ENCODE measurements around the gene MBOAT7. TPM values are rescaled to one million over a fixed set of nuclear protein-coding genes. Genes with fewer than 3 reads are reported as not detected.
A peak's percentile ranks its signal among the peaks of the same experiment; 100 is the strongest.
"Not testable (repeated sequence)": the region's sequence is repeated elsewhere in the genome, so short reads cannot be mapped to it uniquely, and the experiment has no call there.

MBOAT7 gene
- polyA plus RNA-seq, 2 of the 4 experiments (the other 2 are of a cell fraction) = 42.1 to 142 TPM

- ATAC-seq (no peak), FAIRE-seq (no peak), DNase-seq (ENCODE audit: low read depth in 1 of 2, low spot score in 1 of 2) (no peak)
- Histone ChIP-seq H3K4me3 (no peak overlapping the region), H3K9me3 (no peaks in the 10 kb centered on the region), H3K4me2 (no peak overlapping the region), H3K27ac (no peak overlapping the region), H3K4me1 (peaks cover 8% of the 10 kb centered on the region; the same call in 2 of the 3 replicates)
- ChIA-PET CTCF (interaction anchor here (0.6 to 12.1 kb wide), 4 partner anchors 11 to 259 kb away, joined by 3 to 295 read pairs (median 5); partner anchors contain the start of genes MBOAT7 and TSEN34), POLR2A (interaction anchor here (1.2 to 1.9 kb wide), 2 partner anchors 14 to 16 kb away, joined by 3 to 5 read pairs; partner anchors contain the start of gene MBOAT7)
- no peak for TF ChIP-seq BHLHE40 (IDR thresholded peaks at IDR 0.05; ENCODE audit: low read depth, low read length)
- no peak for TF ChIP-seq HES2 (IDR thresholded peaks at IDR 0.05)
- TF ChIP-seq HOXB5 (CRISPR knock-in tag; IDR thresholded peaks at IDR 0.05) = no peak
- TF ChIP-seq CBX8 (IDR thresholded peaks at IDR 0.05) = no peak
- TF ChIP-seq KDM5A (IDR thresholded peaks at IDR 0.05) = no peak
- TF ChIP-seq CTCF (IDR thresholded peaks at IDR 0.05) = no peak
- TF ChIP-seq CHD2 (IDR thresholded peaks at IDR 0.05; ENCODE audit: low read length, partially characterized antibody) = no peak
- no peak for TF ChIP-seq NR3C1 (IDR thresholded peaks at IDR 0.05)
- TF ChIP-seq ELK1 (IDR thresholded peaks at IDR 0.05; ENCODE audit: low read depth, low read length) = no peak
- TF ChIP-seq TP53 (CRISPR knock-in tag; IDR thresholded peaks at IDR 0.05) = no peak
- TF ChIP-seq RAD21 (conservative IDR thresholded peaks at IDR 0.05 in 1 of 2, IDR thresholded peaks at IDR 0.05 in 1 of 2) = no peak
- no peak for TF ChIP-seq EHMT2 (IDR thresholded peaks at IDR 0.05; ENCODE audit: low read depth)
- no peak for TF ChIP-seq ATOH8 (CRISPR knock-in tag; IDR thresholded peaks at IDR 0.05; ENCODE audit: low read depth)
- no peak for TF ChIP-seq FOSB (CRISPR knock-in tag; IDR thresholded peaks at IDR 0.05)
- TF ChIP-seq RFX5 (IDR thresholded peaks at IDR 0.05) = no peak
- TF ChIP-seq CEBPB (IDR thresholded peaks at IDR 0.05) = no peak
- WGBS (ENCODE audit: missing lambda C conversion rate) = 78% methylated on average over 15 of the region's 15 CpGs
Measured at GRCh38 chr19:54173359-54173699, 16.1 kb downstream of the MBOAT7 start.

- ATAC-seq (peak; percentile 42 to 54), FAIRE-seq (no peak), DNase-seq (ENCODE audit: low read depth in 1 of 2, low spot score in 1 of 2) (peak in 1 of 2 experiments; percentile 45)
- no peaks in the 10 kb centered on the region for H3K9me3 ChIP-seq
- 33% methylated on average over 7 of the region's 13 CpGs for WGBS (ENCODE audit: missing lambda C conversion rate)
- TF ChIP-seq TP53 (CRISPR knock-in tag; IDR thresholded peaks at IDR 0.05) (no peak), RCOR1 (IDR thresholded peaks at IDR 0.05; ENCODE audit: low read depth, low read length) (no peak), JUNB (IDR thresholded peaks at IDR 0.05) (no peak), PHF8 (IDR thresholded peaks at IDR 0.05; ENCODE audit: borderline replicate concordance, low read depth) (no peak), ATOH8 (CRISPR knock-in tag; IDR thresholded peaks at IDR 0.05; ENCODE audit: low read depth) (no peak), FOSL2 (IDR thresholded peaks at IDR 0.05) (no peak), FOSL2 (CRISPR knock-in tag; IDR thresholded peaks at IDR 0.05) (no peak), HEYL (CRISPR knock-in tag; IDR thresholded peaks at IDR 0.05) (no peak), RAD21 (conservative IDR thresholded peaks at IDR 0.05 in 1 of 2, IDR thresholded peaks at IDR 0.05 in 1 of 2) (no peak), BCL3 (IDR thresholded peaks at IDR 0.05) (no peak)
- CTCF ChIA-PET = interaction anchor here (2.8 to 12.1 kb wide), 2 partner anchors 12 to 218 kb away, joined by 7 to 295 read pairs; partner anchors contain the start of genes MBOAT7 and TSEN34
- peaks cover 10% of the 10 kb centered on the region; the same call in 2 of the 3 replicates for H3K4me1 ChIP-seq
- POLR2A ChIA-PET = interaction anchor here (1.2 to 1.9 kb wide), 2 partner anchors 14 to 17 kb away, joined by 3 to 5 read pairs; partner anchors contain the start of gene MBOAT7
- peak within 1 kb of the TSS in 1 of 2 experiments; percentile 18; a peak in 2 of 6 replicates for H3K27ac ChIP-seq
- H3K4me2 ChIP-seq = no peak within 1 kb of the TSS
- no peak within 1 kb of the TSS for H3K4me3 ChIP-seq
Measured at GRCh38 chr19:54172471-54173358, 16.7 kb downstream of the MBOAT7 start, which contains the start of gene TMC4. TMC4 (minus strand) TSS chr19:54173160; CDS start chr19:54173117, 43 bp downstream.

- not testable (repeated sequence) for H3K27ac ChIP-seq; H3K4me2 ChIP-seq; FAIRE-seq; H3K9me3 ChIP-seq; ATAC-seq; DNase-seq (ENCODE audit: low read depth in 1 of 2, low spot score in 1 of 2); H3K4me3 ChIP-seq
- CTCF ChIA-PET = interaction anchor here (0.7 to 12.1 kb wide), 5 partner anchors 12 to 271 kb away, joined by 3 to 295 read pairs (median 3); partner anchors contain the start of genes MBOAT7 and TSEN34
- 73% methylated on average over 15 of the region's 23 CpGs for WGBS (ENCODE audit: missing lambda C conversion rate)
- POLR2A ChIA-PET = interaction anchor here (1.4 to 1.9 kb wide), 2 partner anchors 17 to 18 kb away, joined by 5 to 7 read pairs; partner anchors contain the start of gene MBOAT7
- H3K4me1 ChIP-seq = peaks cover 10% of the 10 kb centered on the region; the same call in 2 of the 3 replicates
Measured at GRCh38 chr19:54171736-54172431, 17.5 kb downstream of the MBOAT7 start.

Data from A549 (cell line).